T follicular helper cell (primary cell): ENCODE measurements around the gene MXI1.

Source experiments
- DNase-seq: peaks from one replicate; pipeline ENCODE4 v3.0.0-alpha.2; 2020; ENCODE audit warnings: low read depth
- total RNA-seq, 2 experiments: gene quantifications; one replicate each; lab custom pipeline; 2026; lab: John Stamatoyannopoulos, UW

The MXI1 gene
- 34.6 to 117 reads per million in 2 experiments for total RNA-seq

GRCh38 chr10:110207011-110207804 lies at the start of gene MXI1:
MXI1 (plus strand) TSS chr10:110207605; CDS start chr10:110207809, 204 bp downstream.
- no peak for DNase-seq

GRCh38 chr10:110158051-110159005 lies 49.1 kb upstream of the MXI1 start:
- DNase-seq: no peak

DNA sequence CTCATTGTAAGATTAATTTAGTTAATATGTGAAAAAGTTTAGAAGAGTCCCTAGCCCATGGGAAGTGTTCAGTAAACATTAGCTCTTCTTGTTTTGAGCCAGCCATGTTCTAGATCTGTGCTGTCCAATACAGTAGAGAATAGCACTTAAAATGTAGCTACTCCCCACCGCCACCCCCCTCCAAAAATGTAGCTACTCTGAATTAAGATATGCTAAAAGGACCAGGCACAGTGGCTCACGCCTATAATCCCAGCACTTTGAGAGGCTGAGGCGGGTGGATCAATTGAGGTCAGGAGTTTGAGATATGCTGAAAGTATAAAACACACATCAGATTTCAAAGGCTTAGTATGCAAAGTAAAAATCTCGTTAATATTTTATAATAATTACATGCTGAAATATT lies 47.3 kb upstream of the MXI1 start:
- DNase-seq: no peak

- DNase-seq: no peak
Observed at GRCh38 chr10:110160522-110160921, 46.9 kb upstream of the MXI1 start.

DNA sequence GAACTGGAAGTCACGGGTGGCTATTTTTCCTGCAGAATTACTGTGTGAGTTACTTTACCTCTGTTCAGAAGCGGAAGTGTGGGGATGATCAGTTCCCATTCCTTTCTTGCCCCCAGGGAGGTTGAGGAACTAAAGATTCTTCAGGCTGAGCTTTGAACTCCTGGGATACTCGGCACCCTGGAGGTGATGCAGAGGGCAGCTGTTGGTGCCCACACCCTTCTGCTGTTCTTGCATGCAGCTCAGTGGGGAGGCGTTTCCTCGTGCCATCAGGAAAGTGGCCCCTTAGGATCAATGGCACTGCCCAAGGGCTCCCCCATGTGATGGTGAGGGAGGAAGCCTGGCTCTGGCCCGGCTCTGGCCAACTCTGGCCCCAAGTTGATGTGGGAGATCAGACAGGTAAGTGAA lies 44.7 kb upstream of the MXI1 start:
- no peak for DNase-seq

DNA sequence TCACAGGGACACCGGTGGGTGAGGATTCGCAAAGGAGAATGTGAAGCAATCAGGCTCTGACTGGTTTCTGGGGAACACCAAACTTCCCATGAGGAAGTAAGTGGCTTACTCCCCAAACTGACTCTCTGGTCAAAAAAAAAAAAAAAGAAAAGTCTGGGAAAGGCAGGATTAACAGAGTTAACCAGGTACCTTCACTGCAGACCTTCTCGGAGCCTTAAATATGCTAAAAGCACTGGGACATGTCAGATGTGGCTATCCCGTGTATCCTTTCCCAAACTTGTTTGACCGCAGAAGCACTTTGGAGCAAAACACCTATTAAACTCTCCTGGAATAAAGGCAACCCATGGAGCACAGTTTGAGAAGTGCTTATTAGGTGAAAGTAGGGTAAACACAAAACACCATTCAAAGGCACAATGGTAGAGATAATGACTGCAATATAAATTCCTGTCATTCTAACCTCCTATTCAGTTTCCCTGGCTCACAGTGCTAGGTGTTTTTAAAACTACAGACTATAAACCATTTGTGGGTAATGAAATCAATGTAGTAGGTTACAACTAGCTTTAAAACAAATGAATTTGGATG lies 44.1 kb upstream of the MXI1 start:
- DNase-seq: no peak

DNA sequence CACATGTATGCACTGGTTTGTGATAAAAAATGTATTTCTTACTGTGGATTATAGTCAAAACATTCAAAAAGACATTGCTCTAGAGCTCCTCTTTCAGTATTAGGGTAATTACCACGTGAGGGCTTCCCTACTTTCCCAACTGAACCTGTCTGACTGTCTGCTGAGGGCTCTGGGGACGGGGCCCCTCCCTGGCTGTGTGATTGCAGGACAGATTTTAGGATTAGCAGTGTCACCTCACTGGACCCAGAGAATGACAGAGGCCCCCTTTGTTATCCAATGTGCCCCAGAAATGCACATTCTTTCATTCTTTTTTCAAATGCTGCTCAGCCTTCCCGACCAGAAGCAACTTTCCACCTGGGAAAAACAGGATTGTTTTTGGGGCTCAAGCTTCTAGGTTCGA lies 43.6 kb upstream of the MXI1 start:
- no peak for DNase-seq

GRCh38 chr10:110165239-110165638 lies 42.2 kb upstream of the MXI1 start:
- no peak for DNase-seq

DNA sequence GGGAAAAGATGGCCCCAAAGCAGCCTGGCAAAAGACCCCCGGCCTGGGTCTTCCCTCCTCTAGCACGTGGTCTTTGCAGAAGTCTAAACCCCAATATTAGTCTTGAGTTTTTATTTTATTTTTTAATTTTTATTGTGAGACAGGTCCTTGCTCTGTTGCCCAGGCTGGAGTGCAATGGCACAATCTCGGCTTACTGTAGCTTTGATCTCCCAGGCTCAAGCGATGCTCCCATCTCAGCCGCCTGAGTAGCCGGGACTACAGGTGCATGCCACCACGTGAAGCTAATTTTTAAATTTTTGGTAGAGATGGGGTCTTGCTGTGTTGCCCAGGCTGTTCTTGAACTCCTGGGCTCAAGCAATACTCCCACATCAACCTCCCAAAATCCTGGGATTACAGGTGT lies 40.3 kb upstream of the MXI1 start:
- no peak for DNase-seq

- DNase-seq: no peak
Observed at GRCh38 chr10:110168601-110169481, 38.6 kb upstream of the MXI1 start.

DNA sequence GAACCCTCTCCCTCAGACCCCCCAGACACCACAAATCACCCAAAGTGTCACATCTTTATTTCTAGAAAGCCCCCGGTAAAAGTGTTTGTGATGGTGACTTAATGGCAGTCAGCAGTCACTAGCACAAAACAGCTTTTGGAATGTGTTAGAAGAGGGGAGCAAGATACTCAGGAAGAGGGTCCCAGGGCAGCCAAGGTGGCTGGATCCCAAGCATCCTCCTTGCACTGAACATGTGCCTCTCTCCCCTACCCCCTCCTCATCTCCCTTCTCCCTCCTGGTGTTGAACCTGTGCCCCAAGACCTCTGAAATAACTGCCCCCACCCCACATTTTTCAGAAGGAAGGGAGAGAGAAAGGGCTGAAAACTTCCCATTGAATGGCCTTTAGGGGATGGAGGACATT lies 37.8 kb upstream of the MXI1 start:
- no peak for DNase-seq

- DNase-seq: no peak
Observed at GRCh38 chr10:110170142-110170971, 37.0 kb upstream of the MXI1 start.

- no peak for DNase-seq
Observed at GRCh38 chr10:110171032-110171431, 36.4 kb upstream of the MXI1 start.

DNA sequence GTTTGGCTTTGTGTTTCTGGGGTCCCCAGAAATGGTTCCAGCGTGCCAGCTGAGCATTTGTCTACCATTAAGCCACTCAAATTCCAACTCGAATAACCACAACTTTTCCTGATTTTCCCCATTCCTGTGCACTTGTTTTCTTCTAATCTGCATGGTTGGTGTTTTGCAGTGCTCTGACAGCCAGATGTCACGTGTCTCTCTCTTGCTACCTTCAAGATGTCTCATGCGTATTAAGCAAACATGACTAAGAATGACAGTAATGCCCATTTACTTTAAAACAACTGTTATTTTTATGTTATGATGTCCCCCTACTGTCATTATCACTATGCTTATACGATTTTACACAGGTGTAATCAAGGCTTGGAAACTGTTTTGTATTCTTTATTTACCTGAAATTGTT lies 35.2 kb upstream of the MXI1 start:
- DNase-seq: no peak

GRCh38 chr10:110174201-110174600 lies 33.2 kb upstream of the MXI1 start:
- DNase-seq: no peak

DNA sequence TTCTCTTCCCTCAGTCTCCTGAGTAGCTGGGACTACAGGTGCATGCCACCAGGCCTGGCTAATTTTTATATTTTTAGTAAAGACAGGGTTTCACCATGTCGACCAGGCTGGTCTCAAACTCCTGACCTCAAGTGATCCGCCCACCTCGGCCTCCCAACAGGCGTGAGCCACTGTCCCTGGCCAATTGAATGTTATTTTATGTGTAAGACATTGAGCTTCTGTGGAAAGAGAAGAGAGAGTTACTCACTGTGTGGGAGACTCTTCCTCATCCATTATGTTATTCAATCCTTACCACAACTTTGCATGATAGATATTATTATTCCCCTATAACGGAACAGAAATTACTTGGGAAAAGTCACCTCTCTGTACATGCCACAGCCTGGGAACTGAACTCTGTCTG lies 32.6 kb upstream of the MXI1 start:
- no peak for DNase-seq

DNA sequence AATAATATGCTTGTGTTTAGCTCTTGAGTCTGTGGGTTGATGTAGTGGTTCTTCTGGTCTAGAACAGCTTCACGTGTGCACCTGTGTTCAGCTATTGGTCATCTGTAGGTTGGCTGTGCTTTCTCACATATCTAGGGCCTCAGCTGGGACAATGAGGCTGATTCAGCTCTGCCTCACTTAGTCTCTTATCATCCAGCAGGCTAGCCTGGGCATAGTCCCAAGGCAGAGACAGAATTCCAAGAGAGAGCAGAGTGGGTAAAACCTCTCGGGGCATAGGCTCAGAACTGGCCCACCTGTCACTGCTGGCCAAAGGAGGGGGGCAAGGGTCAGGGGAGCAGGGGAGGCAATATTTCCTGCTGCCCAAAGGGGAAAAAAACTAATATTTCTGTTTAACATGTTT lies 32.0 kb upstream of the MXI1 start:
- no peak for DNase-seq

- DNase-seq: no peak
Observed at GRCh38 chr10:110176141-110177030, 31.0 kb upstream of the MXI1 start.

DNA sequence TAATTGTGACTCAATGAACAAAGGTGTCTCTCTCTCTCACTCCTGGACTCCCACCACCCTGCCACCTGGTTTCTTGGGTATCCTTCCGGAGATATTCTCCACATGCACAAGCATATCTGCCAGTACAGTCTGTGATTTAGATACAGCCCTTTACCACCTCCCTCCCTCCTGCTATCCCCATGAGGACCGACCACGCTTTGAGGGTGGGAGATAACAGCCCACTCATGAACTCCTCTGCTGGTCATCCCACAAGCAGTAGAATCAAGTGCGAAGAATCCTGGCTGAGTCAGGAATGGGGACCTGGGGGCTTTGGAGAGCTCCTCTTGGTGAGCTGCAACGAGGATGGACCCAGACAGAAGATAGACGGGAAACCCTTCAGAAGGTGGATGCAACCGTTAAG lies 28.2 kb upstream of the MXI1 start:
- no peak for DNase-seq

DNA sequence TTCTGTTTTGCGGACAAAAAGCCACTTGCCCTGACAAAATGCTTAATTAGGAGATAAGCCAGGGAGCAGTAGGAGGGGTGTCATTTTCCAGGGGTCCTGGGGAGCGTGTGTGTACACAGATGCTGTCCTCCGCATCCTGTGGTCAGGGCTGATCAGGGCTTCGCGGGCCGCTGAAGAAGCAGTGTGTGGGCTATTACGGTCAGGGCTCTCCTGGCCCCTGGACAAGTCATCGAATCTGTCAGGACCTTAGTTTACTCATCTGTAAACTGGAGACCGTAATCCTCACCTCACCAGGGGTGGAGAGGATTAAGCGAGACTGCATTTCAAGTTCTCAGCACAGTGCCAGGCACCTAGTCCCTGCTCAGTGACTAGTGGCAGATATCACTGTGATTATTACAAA lies 26.0 kb upstream of the MXI1 start:
- DNase-seq: no peak
